K562 (cell line): ENCODE measurements around the gene CASTOR1. TPM values are rescaled to one million over a fixed set of nuclear protein-coding genes. Genes with fewer than 3 reads are reported as not detected.

Experiments used
- ATAC-seq: fragments of 200-7000 bp; cut with Tn5 transposase; 3 replicates; pipeline ENCODE4 v1.9.1; 2020; ENCODE audit warnings: moderate library complexity
- BruUV-seq: library from RNA; stranded (reverse); fragments of 400-500 nt; replicated peaks from 2 replicates; lab custom pipeline; 2021; lab: Mats Ljungman, UMichigan
- CTCF ChIA-PET: fragments of 300-600 bp; formaldehyde crosslinking; extraction: SDS; loops from one replicate; lab custom pipeline; 2021; ENCODE audit warnings: low intra/inter-chr PET ratio; lab: Yijun Ruan, JAX
- POLR2A ChIA-PET: fragments of 300-600, 350-650 bp; sonication (Branson Sonifier 250); formaldehyde crosslinking; extraction: SDS; loops from one replicate; lab custom pipeline; 2021; ENCODE audit warnings: antibody characterized with exemption, inconsistent platforms; lab: Yijun Ruan, JAX
- DNase-seq, 4 experiments: peaks; one replicate each; pipeline versions ENCODE4 v3.0.0 to v3.0.0-alpha.2; 2011 to 2018; ENCODE audit warnings: low spot score in 3 of 4, mixed read lengths in 3 of 4; ENCODE audit errors: extremely low read depth in 1 of 4
- FAIRE-seq: peaks from 2 replicates; lab custom pipeline; 2011; peaks lifted over from hg19 to GRCh38; lab: Jason Lieb, UNC
- H2AFZ ChIP-seq: 2 replicates; pipeline ENCODE4 v1.6.0; 2011; ENCODE audit warnings: low read depth, low read length, control low read depth, inconsistent platforms
- H3K27ac ChIP-seq: fragments of 200-600 bp; 3 replicates; pipeline ENCODE4 v1.8.0; 2011; ENCODE audit warnings: low read depth, mild to moderate bottlenecking, control low read depth, inconsistent platforms, low read length, moderate library complexity, mixed read lengths; ENCODE audit errors: extremely low read depth
- H3K27me3 ChIP-seq, 2 experiments: fragments of 300-600 bp in 1 of 2; 2 replicates in 1 of 2; 3 replicates in 1 of 2; pipeline versions ENCODE4 v1.6.0 to v1.8.0; 2011; ENCODE audit warnings: inconsistent platforms in 2 of 2, low read length in 2 of 2, mild to moderate bottlenecking in 1 of 2, mixed read lengths in 1 of 2, moderate library complexity in 1 of 2; ENCODE audit not compliant: control insufficient read depth in 2 of 2, insufficient read depth in 2 of 2
- H3K36me3 ChIP-seq: fragments of 300-600 bp; 3 replicates; pipeline ENCODE4 v1.8.0; 2011; ENCODE audit warnings: mild to moderate bottlenecking, low read length, inconsistent platforms; ENCODE audit not compliant: control insufficient read depth, insufficient read depth
- H3K4me1 ChIP-seq, 2 experiments: fragments of 200-600 bp in 1 of 2; replicated peaks in 1 of 2; 2 replicates in 1 of 2; 3 replicates in 1 of 2; pipeline versions ENCODE4 v1.5.1 to v1.8.0; 2011; ENCODE audit warnings: inconsistent platforms in 2 of 2, low read length in 2 of 2, mild to moderate bottlenecking in 1 of 2, mixed read lengths in 1 of 2, moderate library complexity in 1 of 2; ENCODE audit not compliant: control insufficient read depth in 2 of 2, insufficient read depth in 2 of 2
- H3K4me2 ChIP-seq: 2 replicates; pipeline ENCODE4 v1.6.1; 2011; ENCODE audit warnings: low read length, control low read depth, inconsistent platforms, mixed read lengths; ENCODE audit not compliant: insufficient read depth
- H3K4me3 ChIP-seq: fragments of 200-600 bp; sonication (generic), shearing (Covaris generic); 2 replicates; pipeline ENCODE4 v1.5.1; 2016; ENCODE audit warnings: control low read depth, inconsistent platforms
- H3K79me2 ChIP-seq: fragments of 200-600 bp; 3 replicates; pipeline ENCODE4 v1.8.0; 2011; ENCODE audit warnings: low read length, inconsistent platforms; ENCODE audit not compliant: control insufficient read depth, insufficient read depth
- H3K9ac ChIP-seq, 2 experiments: 2 replicates each; pipeline versions ENCODE4 v1.6.0 to v1.6.1; 2011; ENCODE audit warnings: low read depth in 2 of 2, low read length in 2 of 2, control low read depth in 1 of 2, inconsistent platforms in 1 of 2, mild to moderate bottlenecking in 1 of 2, mixed read lengths in 1 of 2; ENCODE audit not compliant: insufficient read depth in 1 of 2
- H3K9me1 ChIP-seq: one replicate; pipeline ENCODE4 v1.6.0; 2011; ENCODE audit warnings: inconsistent platforms, mild to moderate bottlenecking, low read length, moderate library complexity; ENCODE audit not compliant: control insufficient read depth, insufficient read depth
- H3K9me3 ChIP-seq: replicated peaks from 2 replicates; pipeline ENCODE4 v1.5.1; 2011; ENCODE audit warnings: low read depth, low read length, inconsistent platforms; ENCODE audit not compliant: control insufficient read depth, insufficient read depth
- H4K20me1 ChIP-seq: replicated peaks from 2 replicates; pipeline ENCODE4 v1.6.1; 2011; ENCODE audit warnings: low read length, inconsistent platforms, mixed read lengths; ENCODE audit not compliant: control insufficient read depth, insufficient read depth
- IFI16 ChIP-seq: fragments of 250-450 bp; sonication (Bioruptor Pico); IDR thresholded peaks from 2 replicates; pipeline ENCODE4 v2.1.2; 2022; ENCODE audit warnings: mild to moderate bottlenecking, inconsistent platforms
- RAD21 ChIP-seq, 2 experiments: fragments of 250-450 bp in 1 of 2; fragments of 450-650 bp in 1 of 2; sonication (Bioruptor Pico) in 1 of 2; formaldehyde crosslinking in 1 of 2; IDR thresholded peaks in 1 of 2; conservative IDR thresholded peaks in 1 of 2; 2 replicates each; pipeline versions ENCODE4 v1.4.0 to v1.8.0; 2020 to 2022; ENCODE audit warnings: mild to moderate bottlenecking in 2 of 2, moderate library complexity in 1 of 2
- ZNF175 ChIP-seq: fragments of 200-800 bp; sonication (Bioruptor generic); IDR thresholded peaks from 2 replicates; pipeline ENCODE4 v1.6.1; 2016; ENCODE audit warnings: low read depth, mild to moderate bottlenecking, missing genetic modification characterization, missing compliant biosample characterization
- WGBS: fragments of 100-300 bp; shearing (Covaris generic); methylation state at CpG from one replicate; pipeline ENCODE4 v1.1.6; 2016; ENCODE audit warnings: low coverage, mixed read lengths; ENCODE audit not compliant: insufficient coverage; ENCODE audit errors: missing lambda C conversion rate; 5-methylcytosine and 5-hydroxymethylcytosine counted together
- in situ Hi-C: fragments of 300-500 bp; cut with MboI; formaldehyde crosslinking; loops from 4 replicates; pipeline ENCODE4 v1.15.0; 2018; ENCODE audit warnings: inconsistent platforms, mixed read lengths
- intact Hi-C: fragments of 100-400 bp; cut with micrococcal nuclease; formaldehyde crosslinking; loops from 2 replicates; pipeline ENCODE4 v1.14.2; 2022
- polyA plus RNA-seq, 8 experiments: library from polyadenylated mRNA; depleted of rRNA in 4 of 8; stranded (reverse) in 5 of 8; unstranded in 3 of 8; fragments of >200 nt; fragmentation: Nextera tagmentation in 2 of 8; fragmentation: Illumina TruSeq in 1 of 8; extraction: Ambion mirVana in 2 of 8; extraction: Trizol in 1 of 8; gene quantifications; 2 replicates each; pipeline versions ENCODE4 v1.2.1 to v1.2.3, GENCODE V29; 2011 to 2014; ENCODE audit warnings: inconsistent platforms in 1 of 8, missing spikeins in 1 of 8
- total RNA-seq, 7 experiments: library from RNA; depleted of rRNA in 6 of 7; stranded (reverse); fragments of >200 nt in 6 of 7; fragmentation: Illumina TruSeq in 2 of 7; extraction: Trizol in 2 of 7; gene quantifications; 2 replicates each; pipeline versions ENCODE4 v1.2.1 to v1.2.3, GENCODE V29; 2011 to 2021; ENCODE audit warnings: low replicate concordance in 1 of 7
- TF ChIP-seq, protein P1 (sequence below): fragments of 450-650 bp; IDR thresholded peaks from 2 replicates; pipeline ENCODE4 v1.6.1; 2016; ENCODE audit warnings: mild to moderate bottlenecking, moderate library complexity
- TF ChIP-seq, protein P2 (sequence below): fragments of 250-450 bp; sonication (Bioruptor Pico); IDR thresholded peaks from 2 replicates; pipeline ENCODE4 v1.5.0; 2020; ENCODE audit warnings: mild to moderate bottlenecking, borderline replicate concordance

Gene CASTOR1
- total and polyA plus RNA-seq, 9 of the 15 experiments (the other 6 are each of a cell fraction or from before 2014, with no cell fraction given) = 0.35 to 2.6 (median 1.1) TPM

DNA sequence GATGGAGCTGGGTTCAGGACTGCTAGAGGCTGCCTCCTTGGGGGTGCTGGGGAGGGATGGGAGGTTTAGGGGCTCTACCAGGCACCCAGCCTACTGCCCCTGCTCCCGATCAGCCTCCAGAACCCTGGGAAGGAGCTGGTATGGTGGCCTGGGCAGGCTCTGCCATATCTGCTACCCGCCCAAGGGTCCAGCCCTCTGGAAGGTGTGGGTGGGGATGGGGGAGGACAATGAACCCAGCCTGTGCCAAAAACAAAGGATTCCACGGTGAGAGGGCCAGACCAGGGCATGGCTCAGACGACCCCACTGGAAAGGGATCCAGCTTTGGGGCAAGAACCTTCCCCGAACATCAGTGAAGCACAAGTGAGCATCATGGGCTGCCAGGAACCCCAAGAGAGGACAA is 3.0 kb downstream of the CASTOR1 start:
- H3K4me2 ChIP-seq = no peak overlapping the region
- no peak for ATAC-seq
- WGBS = 33% methylated on average over 3 of the region's 5 CpGs
- no peak for FAIRE-seq
- no peak for DNase-seq
- H3K4me1 ChIP-seq = peaks cover 21 to 75% of the 10 kb centered on the region in 2 experiments; a peak in 4 of 5 replicates
- H3K4me3 ChIP-seq = no peak overlapping the region
- H3K9ac ChIP-seq = no peak overlapping the region
- ChIA-PET CTCF (interaction anchor here (0.7 to 2.9 kb wide), 7 partner anchors 24 to 200 kb away, joined by 3 to 31 read pairs (median 4); partner anchors contain the start of gene RNF215), POLR2A (no interaction called here)
- no TSS peak for BruUV-seq
- H4K20me1 ChIP-seq = peaks cover 6% of the 10 kb centered on the region; the same call in 1 of the 2 replicates
- H2AFZ ChIP-seq = no peak overlapping the region
- no peak overlapping the region for H3K27ac ChIP-seq
- no peaks in the 10 kb centered on the region for H3K79me2 ChIP-seq
- H3K9me3 ChIP-seq = no peaks in the 10 kb centered on the region
- intact Hi-C loops (loop anchor here (1.0 kb wide), 1 partner anchor 23 kb away; no protein-coding TSS in a partner anchor), in situ Hi-C loops (loop anchor here (10.0 kb wide), 1 partner anchor 318 kb away; the partner anchor contains the start of gene TCN2)
- H3K36me3 ChIP-seq = no peaks in the 10 kb centered on the region
- no peaks in the 10 kb centered on the region for H3K27me3 ChIP-seq
- H3K9me1 ChIP-seq = no peaks in the 10 kb centered on the region
- TF ChIP-seq RAD21 (CRISPR knock-in tag; conservative IDR thresholded peaks at IDR 0.05 in 1 of 2, IDR thresholded peaks at IDR 0.05 in 1 of 2) = no peak
- TF ChIP-seq, protein P1, sequence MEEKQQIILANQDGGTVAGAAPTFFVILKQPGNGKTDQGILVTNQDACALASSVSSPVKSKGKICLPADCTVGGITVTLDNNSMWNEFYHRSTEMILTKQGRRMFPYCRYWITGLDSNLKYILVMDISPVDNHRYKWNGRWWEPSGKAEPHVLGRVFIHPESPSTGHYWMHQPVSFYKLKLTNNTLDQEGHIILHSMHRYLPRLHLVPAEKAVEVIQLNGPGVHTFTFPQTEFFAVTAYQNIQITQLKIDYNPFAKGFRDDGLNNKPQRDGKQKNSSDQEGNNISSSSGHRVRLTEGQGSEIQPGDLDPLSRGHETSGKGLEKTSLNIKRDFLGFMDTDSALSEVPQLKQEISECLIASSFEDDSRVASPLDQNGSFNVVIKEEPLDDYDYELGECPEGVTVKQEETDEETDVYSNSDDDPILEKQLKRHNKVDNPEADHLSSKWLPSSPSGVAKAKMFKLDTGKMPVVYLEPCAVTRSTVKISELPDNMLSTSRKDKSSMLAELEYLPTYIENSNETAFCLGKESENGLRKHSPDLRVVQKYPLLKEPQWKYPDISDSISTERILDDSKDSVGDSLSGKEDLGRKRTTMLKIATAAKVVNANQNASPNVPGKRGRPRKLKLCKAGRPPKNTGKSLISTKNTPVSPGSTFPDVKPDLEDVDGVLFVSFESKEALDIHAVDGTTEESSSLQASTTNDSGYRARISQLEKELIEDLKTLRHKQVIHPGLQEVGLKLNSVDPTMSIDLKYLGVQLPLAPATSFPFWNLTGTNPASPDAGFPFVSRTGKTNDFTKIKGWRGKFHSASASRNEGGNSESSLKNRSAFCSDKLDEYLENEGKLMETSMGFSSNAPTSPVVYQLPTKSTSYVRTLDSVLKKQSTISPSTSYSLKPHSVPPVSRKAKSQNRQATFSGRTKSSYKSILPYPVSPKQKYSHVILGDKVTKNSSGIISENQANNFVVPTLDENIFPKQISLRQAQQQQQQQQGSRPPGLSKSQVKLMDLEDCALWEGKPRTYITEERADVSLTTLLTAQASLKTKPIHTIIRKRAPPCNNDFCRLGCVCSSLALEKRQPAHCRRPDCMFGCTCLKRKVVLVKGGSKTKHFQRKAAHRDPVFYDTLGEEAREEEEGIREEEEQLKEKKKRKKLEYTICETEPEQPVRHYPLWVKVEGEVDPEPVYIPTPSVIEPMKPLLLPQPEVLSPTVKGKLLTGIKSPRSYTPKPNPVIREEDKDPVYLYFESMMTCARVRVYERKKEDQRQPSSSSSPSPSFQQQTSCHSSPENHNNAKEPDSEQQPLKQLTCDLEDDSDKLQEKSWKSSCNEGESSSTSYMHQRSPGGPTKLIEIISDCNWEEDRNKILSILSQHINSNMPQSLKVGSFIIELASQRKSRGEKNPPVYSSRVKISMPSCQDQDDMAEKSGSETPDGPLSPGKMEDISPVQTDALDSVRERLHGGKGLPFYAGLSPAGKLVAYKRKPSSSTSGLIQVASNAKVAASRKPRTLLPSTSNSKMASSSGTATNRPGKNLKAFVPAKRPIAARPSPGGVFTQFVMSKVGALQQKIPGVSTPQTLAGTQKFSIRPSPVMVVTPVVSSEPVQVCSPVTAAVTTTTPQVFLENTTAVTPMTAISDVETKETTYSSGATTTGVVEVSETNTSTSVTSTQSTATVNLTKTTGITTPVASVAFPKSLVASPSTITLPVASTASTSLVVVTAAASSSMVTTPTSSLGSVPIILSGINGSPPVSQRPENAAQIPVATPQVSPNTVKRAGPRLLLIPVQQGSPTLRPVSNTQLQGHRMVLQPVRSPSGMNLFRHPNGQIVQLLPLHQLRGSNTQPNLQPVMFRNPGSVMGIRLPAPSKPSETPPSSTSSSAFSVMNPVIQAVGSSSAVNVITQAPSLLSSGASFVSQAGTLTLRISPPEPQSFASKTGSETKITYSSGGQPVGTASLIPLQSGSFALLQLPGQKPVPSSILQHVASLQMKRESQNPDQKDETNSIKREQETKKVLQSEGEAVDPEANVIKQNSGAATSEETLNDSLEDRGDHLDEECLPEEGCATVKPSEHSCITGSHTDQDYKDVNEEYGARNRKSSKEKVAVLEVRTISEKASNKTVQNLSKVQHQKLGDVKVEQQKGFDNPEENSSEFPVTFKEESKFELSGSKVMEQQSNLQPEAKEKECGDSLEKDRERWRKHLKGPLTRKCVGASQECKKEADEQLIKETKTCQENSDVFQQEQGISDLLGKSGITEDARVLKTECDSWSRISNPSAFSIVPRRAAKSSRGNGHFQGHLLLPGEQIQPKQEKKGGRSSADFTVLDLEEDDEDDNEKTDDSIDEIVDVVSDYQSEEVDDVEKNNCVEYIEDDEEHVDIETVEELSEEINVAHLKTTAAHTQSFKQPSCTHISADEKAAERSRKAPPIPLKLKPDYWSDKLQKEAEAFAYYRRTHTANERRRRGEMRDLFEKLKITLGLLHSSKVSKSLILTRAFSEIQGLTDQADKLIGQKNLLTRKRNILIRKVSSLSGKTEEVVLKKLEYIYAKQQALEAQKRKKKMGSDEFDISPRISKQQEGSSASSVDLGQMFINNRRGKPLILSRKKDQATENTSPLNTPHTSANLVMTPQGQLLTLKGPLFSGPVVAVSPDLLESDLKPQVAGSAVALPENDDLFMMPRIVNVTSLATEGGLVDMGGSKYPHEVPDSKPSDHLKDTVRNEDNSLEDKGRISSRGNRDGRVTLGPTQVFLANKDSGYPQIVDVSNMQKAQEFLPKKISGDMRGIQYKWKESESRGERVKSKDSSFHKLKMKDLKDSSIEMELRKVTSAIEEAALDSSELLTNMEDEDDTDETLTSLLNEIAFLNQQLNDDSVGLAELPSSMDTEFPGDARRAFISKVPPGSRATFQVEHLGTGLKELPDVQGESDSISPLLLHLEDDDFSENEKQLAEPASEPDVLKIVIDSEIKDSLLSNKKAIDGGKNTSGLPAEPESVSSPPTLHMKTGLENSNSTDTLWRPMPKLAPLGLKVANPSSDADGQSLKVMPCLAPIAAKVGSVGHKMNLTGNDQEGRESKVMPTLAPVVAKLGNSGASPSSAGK = no peak
- TF ChIP-seq, protein P2, sequence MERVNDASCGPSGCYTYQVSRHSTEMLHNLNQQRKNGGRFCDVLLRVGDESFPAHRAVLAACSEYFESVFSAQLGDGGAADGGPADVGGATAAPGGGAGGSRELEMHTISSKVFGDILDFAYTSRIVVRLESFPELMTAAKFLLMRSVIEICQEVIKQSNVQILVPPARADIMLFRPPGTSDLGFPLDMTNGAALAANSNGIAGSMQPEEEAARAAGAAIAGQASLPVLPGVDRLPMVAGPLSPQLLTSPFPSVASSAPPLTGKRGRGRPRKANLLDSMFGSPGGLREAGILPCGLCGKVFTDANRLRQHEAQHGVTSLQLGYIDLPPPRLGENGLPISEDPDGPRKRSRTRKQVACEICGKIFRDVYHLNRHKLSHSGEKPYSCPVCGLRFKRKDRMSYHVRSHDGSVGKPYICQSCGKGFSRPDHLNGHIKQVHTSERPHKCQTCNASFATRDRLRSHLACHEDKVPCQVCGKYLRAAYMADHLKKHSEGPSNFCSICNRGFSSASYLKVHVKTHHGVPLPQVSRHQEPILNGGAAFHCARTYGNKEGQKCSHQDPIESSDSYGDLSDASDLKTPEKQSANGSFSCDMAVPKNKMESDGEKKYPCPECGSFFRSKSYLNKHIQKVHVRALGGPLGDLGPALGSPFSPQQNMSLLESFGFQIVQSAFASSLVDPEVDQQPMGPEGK = no peak
- TF ChIP-seq IFI16 (CRISPR knock-in tag) = no peak
- no peak for TF ChIP-seq ZNF175 (CRISPR knock-in tag)
